ENCODE data around the gene RPRD1B. TPM values are rescaled to one million over a fixed set of nuclear protein-coding genes. Genes with fewer than 3 reads are reported as not detected.
A peak's percentile ranks its signal among the peaks of the same experiment; 100 is the strongest.

RPRD1B gene
- total and polyA plus RNA-seq, 2 of the 13 experiments (the other 11 are each of a cell fraction or from before 2014, with no cell fraction given) = 31.1 to 41.5 TPM

- TF ChIP-seq, protein P1, sequence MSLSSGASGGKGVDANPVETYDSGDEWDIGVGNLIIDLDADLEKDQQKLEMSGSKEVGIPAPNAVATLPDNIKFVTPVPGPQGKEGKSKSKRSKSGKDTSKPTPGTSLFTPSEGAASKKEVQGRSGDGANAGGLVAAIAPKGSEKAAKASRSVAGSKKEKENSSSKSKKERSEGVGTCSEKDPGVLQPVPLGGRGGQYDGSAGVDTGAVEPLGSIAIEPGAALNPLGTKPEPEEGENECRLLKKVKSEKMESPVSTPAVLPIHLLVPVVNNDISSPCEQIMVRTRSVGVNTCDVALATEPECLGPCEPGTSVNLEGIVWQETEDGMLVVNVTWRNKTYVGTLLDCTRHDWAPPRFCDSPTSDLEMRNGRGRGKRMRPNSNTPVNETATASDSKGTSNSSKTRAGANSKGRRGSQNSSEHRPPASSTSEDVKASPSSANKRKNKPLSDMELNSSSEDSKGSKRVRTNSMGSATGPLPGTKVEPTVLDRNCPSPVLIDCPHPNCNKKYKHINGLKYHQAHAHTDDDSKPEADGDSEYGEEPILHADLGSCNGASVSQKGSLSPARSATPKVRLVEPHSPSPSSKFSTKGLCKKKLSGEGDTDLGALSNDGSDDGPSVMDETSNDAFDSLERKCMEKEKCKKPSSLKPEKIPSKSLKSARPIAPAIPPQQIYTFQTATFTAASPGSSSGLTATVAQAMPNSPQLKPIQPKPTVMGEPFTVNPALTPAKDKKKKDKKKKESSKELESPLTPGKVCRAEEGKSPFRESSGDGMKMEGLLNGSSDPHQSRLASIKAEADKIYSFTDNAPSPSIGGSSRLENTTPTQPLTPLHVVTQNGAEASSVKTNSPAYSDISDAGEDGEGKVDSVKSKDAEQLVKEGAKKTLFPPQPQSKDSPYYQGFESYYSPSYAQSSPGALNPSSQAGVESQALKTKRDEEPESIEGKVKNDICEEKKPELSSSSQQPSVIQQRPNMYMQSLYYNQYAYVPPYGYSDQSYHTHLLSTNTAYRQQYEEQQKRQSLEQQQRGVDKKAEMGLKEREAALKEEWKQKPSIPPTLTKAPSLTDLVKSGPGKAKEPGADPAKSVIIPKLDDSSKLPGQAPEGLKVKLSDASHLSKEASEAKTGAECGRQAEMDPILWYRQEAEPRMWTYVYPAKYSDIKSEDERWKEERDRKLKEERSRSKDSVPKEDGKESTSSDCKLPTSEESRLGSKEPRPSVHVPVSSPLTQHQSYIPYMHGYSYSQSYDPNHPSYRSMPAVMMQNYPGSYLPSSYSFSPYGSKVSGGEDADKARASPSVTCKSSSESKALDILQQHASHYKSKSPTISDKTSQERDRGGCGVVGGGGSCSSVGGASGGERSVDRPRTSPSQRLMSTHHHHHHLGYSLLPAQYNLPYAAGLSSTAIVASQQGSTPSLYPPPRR (CRISPR knock-in tag; IDR thresholded peaks at IDR 0.05; ENCODE audit: borderline replicate concordance) = no peak
- TF ChIP-seq ZNF792 (CRISPR knock-in tag; IDR thresholded peaks at IDR 0.05) (0 out of 2 replicates have a peak, but pooled peaks have one; percentile 32), MED1 (CRISPR knock-in tag; IDR thresholded peaks at IDR 0.05) (peak; percentile 49; the same call in 1 of the 2 replicates), FIP1L1 (IDR thresholded peaks at IDR 0.05; ENCODE audit: borderline replicate concordance, insufficient read depth, low read depth, low read length) (no peak), ZNF580 (CRISPR knock-in tag; IDR thresholded peaks at IDR 0.05; ENCODE audit: borderline replicate concordance, low read depth) (no peak), ZNF12 (CRISPR knock-in tag; IDR thresholded peaks at IDR 0.05) (0 out of 2 replicates have a peak, but pooled peaks have one; percentile 25), ZC3H4 (CRISPR knock-in tag; IDR thresholded peaks at IDR 0.05; ENCODE audit: borderline replicate concordance) (no peak; the same call in 1 of the 2 replicates), ZFP1 (CRISPR knock-in tag; IDR thresholded peaks at IDR 0.05) (0 out of 2 replicates have a peak, but pooled peaks have one; percentile 53), HNRNPLL (IDR thresholded peaks at IDR 0.05; ENCODE audit: low read depth, low read length, poor library complexity, severe bottlenecking) (no peak), MZF1 (CRISPR knock-in tag; IDR thresholded peaks at IDR 0.05; ENCODE audit: borderline replicate concordance) (no peak), KLF6 (CRISPR knock-in tag; IDR thresholded peaks at IDR 0.05) (0 out of 2 replicates have a peak, but pooled peaks have one; percentile 13), NFIC (IDR thresholded peaks at IDR 0.05; ENCODE audit: low read length) (no peak), KLF16 (CRISPR knock-in tag; IDR thresholded peaks at IDR 0.05) (peak in 1 of 2 experiments; percentile 80; a peak in 1 of 4 replicates), ELF1 (CRISPR knock-in tag; IDR thresholded peaks at IDR 0.05) (peak; percentile 66), SAP130 (CRISPR knock-in tag; IDR thresholded peaks at IDR 0.05; ENCODE audit: low read depth) (peak; percentile 66)
- TF ChIP-seq, protein P2, sequence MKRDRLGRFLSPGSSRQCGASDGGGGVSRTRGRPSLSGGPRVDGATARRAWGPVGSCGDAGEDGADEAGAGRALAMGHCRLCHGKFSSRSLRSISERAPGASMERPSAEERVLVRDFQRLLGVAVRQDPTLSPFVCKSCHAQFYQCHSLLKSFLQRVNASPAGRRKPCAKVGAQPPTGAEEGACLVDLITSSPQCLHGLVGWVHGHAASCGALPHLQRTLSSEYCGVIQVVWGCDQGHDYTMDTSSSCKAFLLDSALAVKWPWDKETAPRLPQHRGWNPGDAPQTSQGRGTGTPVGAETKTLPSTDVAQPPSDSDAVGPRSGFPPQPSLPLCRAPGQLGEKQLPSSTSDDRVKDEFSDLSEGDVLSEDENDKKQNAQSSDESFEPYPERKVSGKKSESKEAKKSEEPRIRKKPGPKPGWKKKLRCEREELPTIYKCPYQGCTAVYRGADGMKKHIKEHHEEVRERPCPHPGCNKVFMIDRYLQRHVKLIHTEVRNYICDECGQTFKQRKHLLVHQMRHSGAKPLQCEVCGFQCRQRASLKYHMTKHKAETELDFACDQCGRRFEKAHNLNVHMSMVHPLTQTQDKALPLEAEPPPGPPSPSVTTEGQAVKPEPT (CRISPR knock-in tag; IDR thresholded peaks at IDR 0.05; ENCODE audit: low read depth) = no peak
- TF ChIP-seq, protein P3, sequence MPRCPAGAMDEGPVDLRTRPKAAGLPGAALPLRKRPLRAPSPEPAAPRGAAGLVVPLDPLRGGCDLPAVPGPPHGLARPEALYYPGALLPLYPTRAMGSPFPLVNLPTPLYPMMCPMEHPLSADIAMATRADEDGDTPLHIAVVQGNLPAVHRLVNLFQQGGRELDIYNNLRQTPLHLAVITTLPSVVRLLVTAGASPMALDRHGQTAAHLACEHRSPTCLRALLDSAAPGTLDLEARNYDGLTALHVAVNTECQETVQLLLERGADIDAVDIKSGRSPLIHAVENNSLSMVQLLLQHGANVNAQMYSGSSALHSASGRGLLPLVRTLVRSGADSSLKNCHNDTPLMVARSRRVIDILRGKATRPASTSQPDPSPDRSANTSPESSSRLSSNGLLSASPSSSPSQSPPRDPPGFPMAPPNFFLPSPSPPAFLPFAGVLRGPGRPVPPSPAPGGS (CRISPR knock-in tag; IDR thresholded peaks at IDR 0.05) = no peak
- TF ChIP-seq, protein P4, sequence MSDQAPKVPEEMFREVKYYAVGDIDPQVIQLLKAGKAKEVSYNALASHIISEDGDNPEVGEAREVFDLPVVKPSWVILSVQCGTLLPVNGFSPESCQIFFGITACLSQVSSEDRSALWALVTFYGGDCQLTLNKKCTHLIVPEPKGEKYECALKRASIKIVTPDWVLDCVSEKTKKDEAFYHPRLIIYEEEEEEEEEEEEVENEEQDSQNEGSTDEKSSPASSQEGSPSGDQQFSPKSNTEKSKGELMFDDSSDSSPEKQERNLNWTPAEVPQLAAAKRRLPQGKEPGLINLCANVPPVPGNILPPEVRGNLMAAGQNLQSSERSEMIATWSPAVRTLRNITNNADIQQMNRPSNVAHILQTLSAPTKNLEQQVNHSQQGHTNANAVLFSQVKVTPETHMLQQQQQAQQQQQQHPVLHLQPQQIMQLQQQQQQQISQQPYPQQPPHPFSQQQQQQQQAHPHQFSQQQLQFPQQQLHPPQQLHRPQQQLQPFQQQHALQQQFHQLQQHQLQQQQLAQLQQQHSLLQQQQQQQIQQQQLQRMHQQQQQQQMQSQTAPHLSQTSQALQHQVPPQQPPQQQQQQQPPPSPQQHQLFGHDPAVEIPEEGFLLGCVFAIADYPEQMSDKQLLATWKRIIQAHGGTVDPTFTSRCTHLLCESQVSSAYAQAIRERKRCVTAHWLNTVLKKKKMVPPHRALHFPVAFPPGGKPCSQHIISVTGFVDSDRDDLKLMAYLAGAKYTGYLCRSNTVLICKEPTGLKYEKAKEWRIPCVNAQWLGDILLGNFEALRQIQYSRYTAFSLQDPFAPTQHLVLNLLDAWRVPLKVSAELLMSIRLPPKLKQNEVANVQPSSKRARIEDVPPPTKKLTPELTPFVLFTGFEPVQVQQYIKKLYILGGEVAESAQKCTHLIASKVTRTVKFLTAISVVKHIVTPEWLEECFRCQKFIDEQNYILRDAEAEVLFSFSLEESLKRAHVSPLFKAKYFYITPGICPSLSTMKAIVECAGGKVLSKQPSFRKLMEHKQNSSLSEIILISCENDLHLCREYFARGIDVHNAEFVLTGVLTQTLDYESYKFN (CRISPR knock-in tag; conservative IDR thresholded peaks at IDR 0.05) = peak; percentile 58; the same call in 1 of the 2 replicates
Measured at GRCh38 chr20:38123021-38123587, 89.6 kb downstream of the RPRD1B start (continued).
